ENCODE measurements around the gene OTUD3. TPM values are rescaled to one million over a fixed set of nuclear protein-coding genes. Genes with fewer than 3 reads are reported as not detected.
A peak's percentile ranks its signal among the peaks of the same experiment; 100 is the strongest.
"Not testable (repeated sequence)": the region's sequence is repeated elsewhere in the genome, so short reads cannot be mapped to it uniquely, and the experiment has no call there.

Gene OTUD3
- polyA plus RNA-seq, 6 donors from 2014 or later: 0.74 to 3.6 (median 2.0) TPM

DNA sequence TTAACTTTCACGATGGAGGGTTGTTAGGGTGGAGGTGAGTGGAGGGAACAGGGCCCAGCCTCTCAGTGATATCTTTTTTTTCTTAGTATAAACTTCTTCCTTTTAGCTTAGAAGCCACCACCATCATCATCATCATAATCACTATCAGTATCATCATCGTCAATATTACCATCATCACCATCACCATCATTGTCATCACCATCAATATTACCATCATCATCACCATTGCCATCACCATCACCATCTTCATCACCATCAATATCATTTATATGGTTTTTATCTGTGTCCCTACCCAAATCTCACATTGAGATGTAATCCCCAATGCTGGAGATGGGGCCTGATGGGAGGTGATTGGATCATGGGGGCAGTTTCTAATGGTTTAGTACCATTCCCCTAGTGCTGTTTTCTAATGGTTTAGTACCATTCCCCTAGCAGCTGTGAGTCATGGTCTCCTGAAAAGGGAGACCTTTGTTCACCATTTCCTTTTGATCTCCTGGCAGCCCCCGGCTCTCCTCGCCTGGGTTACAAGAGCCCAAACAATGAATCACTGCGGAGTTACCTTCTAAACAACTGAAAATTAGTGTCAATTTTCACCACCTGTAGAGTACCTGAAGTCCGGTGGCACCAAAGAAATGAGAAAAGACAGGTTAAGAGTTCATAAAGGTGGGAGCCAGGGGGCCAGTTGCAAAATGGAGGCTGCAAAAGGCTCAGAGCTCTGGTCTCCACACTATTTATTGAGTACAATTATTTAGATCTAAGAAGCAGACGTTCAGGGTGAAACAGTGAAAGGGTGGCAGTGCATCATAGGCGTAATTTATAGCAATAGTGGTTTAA, 44.3 kb downstream of the OTUD3 start:
- Mint-ChIP-seq H3K4me1 (no peaks in the 10 kb centered on the region), H3K36me3 (peaks cover under 1 to 11% of the 10 kb centered on the region in 2 donors), H3K4me3 (no peak overlapping the region), H3K9me3 (peaks cover 3 to 26% (median 19%) of the 10 kb centered on the region in 7 donors), H3K27ac (no peak overlapping the region), H3K27me3 (peaks cover 0 to 18% (median 9%) of the 10 kb centered on the region in 3 donors)
- no peak for DNase-seq
- ATAC-seq (ENCODE audit: low read depth in 2 of 2): no peak

- Mint-ChIP-seq H3K36me3 (peaks cover 6 to 11% of the 10 kb centered on the region in 2 donors), H3K27me3 (peaks cover 0 to 22% (median 9%) of the 10 kb centered on the region in 3 donors), H3K9me3 (peaks cover 8 to 32% (median 25%) of the 10 kb centered on the region in 7 donors)
- not testable (repeated sequence) for H3K4me1 Mint-ChIP-seq; H3K27ac Mint-ChIP-seq; DNase-seq; H3K4me3 Mint-ChIP-seq; ATAC-seq (ENCODE audit: low read depth in 2 of 2)
These were observed 44.9 kb downstream of the OTUD3 start for GRCh38 chr1:19927130-19927421.

GRCh38 chr1:19932866-19933265, 50.7 kb downstream of the OTUD3 start:
- H3K27ac Mint-ChIP-seq: no peak overlapping the region
- DNase-seq (no peak), ATAC-seq (ENCODE audit: low read depth in 2 of 2) (no peak)
- H3K9me3 Mint-ChIP-seq: peaks cover 15 to 44% (median 39%) of the 10 kb centered on the region in 7 donors
- H3K4me3 Mint-ChIP-seq: no peak overlapping the region
- peaks cover 17 to 20% of the 10 kb centered on the region in 2 donors for H3K36me3 Mint-ChIP-seq
- H3K27me3 Mint-ChIP-seq: peaks cover 0 to 16% (median 0%) of the 10 kb centered on the region in 3 donors
- peaks cover 0 to 9% (median 3%) of the 10 kb centered on the region in 3 donors for H3K4me1 Mint-ChIP-seq

DNA sequence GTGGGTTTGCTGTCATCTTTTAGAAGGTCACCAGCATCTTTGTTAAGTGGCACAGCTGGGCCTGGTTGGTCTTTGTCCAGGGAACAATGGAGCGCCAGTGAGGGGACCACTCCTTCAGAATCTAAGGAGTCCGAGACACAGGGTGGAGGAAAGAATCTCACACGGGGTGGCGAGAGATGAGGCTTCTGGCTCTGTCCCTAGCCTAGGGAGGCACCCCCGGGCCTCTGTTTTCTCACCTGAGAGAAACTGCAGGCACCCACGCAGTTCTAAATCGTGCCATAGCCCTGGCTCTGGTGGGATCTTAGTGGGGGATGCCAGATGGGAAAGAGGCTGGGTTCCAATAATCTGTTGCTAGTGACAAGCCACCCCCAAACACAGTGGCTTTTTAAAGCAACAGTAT, 52.1 kb downstream of the OTUD3 start:
- H3K9me3 Mint-ChIP-seq: peaks cover 15 to 40% (median 34%) of the 10 kb centered on the region in 7 donors
- peaks cover 0 to 13% (median 0%) of the 10 kb centered on the region in 3 donors for H3K27me3 Mint-ChIP-seq
- H3K4me3 Mint-ChIP-seq: no peak overlapping the region
- no peak overlapping the region for H3K27ac Mint-ChIP-seq
- peaks cover 0 to 12% (median 3%) of the 10 kb centered on the region in 3 donors for H3K4me1 Mint-ChIP-seq
- peaks cover 14 to 20% of the 10 kb centered on the region in 2 donors for H3K36me3 Mint-ChIP-seq
- DNase-seq (no peak), ATAC-seq (ENCODE audit: low read depth in 2 of 2) (no peak)

DNA sequence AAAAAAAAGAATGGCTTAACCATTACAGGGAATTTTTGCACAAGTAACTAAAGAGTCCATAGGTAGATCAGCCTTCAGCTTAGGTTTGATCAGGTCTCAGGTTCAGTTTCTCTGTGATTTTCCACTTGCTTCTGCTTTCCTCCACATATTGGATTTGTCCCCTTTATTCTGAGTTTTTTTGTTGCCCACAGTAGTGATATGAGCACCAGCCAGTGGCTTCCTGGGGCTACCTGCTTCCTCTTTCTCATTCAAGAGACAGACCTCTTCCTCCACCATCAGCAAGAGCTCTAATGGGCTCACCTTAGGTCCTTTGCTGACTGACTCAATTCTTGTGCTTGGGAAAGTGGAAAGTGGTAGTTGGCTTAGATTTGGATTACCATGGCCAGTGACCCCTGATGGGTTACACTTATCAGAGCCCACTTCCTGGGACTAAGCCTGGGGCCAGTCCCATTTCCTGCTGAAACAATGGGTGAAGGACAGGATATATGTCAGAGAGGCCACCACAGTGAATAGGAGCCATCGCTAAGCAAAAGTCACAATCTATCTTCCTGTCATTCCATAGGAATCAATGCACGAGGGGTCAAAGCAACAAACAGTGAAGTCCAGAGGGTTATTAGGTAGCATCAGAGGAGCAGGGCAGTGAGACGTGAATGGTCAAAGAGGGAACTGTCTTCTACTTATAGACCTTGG, 54.0 kb downstream of the OTUD3 start:
- H3K36me3 Mint-ChIP-seq: peaks cover 6 to 20% of the 10 kb centered on the region in 2 donors
- DNase-seq: no peak
- H3K4me3 Mint-ChIP-seq: no peak overlapping the region
- peak overlapping the region in 1 of 6 donors; percentile 89 for H3K27ac Mint-ChIP-seq
- peaks cover 12 to 25% (median 20%) of the 10 kb centered on the region in 7 donors for H3K9me3 Mint-ChIP-seq
- ATAC-seq (ENCODE audit: low read depth in 2 of 2): peak in 1 of 2 donors; percentile 43
- peaks cover 0 to 12% (median 3%) of the 10 kb centered on the region in 3 donors for H3K4me1 Mint-ChIP-seq
- H3K27me3 Mint-ChIP-seq: peaks cover 0 to 10% (median 8%) of the 10 kb centered on the region in 3 donors

DNA sequence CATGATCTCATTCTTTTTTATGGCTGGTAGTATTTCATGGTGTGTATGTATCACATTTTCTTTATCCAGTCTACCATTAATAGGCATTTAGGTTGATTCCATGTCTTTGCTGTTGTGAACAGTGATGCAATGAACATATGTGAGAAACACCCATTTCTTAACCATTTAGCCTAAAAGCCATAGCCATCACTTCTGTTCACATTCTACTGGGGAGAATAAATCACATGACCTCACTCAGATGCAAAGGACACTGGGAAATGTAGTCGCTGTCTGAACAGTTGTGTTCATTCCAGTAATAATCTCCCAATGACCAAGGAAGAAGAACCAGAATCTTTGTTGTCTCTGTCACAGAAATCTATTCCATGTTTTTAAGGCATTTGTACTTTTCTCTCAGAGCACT, 56.3 kb downstream of the OTUD3 start:
- peaks cover 0 to 5% (median 3%) of the 10 kb centered on the region in 7 donors for H3K9me3 Mint-ChIP-seq
- no peak for ATAC-seq (ENCODE audit: low read depth in 2 of 2)
- peaks cover 0 to 12% (median 3%) of the 10 kb centered on the region in 3 donors for H3K4me1 Mint-ChIP-seq
- no peak for DNase-seq
- H3K4me3 Mint-ChIP-seq: no peak overlapping the region
- no peak overlapping the region for H3K27ac Mint-ChIP-seq
- peaks cover 0 to under 1% of the 10 kb centered on the region in 2 donors for H3K36me3 Mint-ChIP-seq
- H3K27me3 Mint-ChIP-seq: peaks cover 0 to 8% (median 7%) of the 10 kb centered on the region in 3 donors

DNA sequence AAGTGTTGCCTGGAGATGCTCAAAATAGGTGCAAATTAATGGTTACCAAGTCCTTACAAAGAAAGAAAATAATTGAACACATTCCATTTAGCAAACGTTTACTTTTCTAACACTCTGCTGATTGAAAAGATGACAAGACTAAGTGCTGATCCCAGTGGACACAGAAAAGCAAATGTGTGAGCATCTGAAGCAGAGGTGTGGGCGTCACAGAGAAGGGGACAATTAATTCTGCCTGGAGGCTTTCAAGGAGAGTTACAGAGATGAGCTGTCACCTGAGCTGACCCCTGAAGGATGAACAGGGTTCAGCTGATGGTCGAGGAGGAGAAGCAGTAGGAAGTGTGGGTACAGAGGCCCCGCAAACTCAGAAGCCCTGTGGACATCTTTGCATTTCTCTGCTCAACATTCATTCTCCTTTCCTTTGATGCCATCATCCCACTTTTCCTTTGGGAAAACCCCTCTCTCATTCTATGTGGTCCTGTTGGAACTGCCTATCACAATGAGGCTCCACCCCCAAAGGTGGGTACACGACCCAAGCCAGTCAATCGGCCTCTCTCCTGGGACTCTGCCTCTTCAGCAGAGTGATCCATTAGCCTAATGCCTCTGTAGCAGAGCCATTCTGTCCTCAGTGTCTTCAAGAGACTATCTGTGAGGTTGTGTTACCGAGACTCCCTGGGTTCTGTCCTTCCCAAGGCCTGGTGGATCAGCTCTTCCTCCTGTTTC, 58.5 kb downstream of the OTUD3 start:
- H3K27me3 Mint-ChIP-seq: peaks cover 16 to 21% (median 20%) of the 10 kb centered on the region in 3 donors
- peaks cover 0 to 4% (median 0%) of the 10 kb centered on the region in 7 donors for H3K9me3 Mint-ChIP-seq
- peak overlapping the region in 1 of 6 donors; percentile 68 for H3K27ac Mint-ChIP-seq
- ATAC-seq (ENCODE audit: low read depth in 2 of 2): no peak
- H3K4me3 Mint-ChIP-seq: no peak overlapping the region
- DNase-seq: no peak
- peaks cover 0 to 11% (median 3%) of the 10 kb centered on the region in 3 donors for H3K4me1 Mint-ChIP-seq
- no peaks in the 10 kb centered on the region for H3K36me3 Mint-ChIP-seq

DNA sequence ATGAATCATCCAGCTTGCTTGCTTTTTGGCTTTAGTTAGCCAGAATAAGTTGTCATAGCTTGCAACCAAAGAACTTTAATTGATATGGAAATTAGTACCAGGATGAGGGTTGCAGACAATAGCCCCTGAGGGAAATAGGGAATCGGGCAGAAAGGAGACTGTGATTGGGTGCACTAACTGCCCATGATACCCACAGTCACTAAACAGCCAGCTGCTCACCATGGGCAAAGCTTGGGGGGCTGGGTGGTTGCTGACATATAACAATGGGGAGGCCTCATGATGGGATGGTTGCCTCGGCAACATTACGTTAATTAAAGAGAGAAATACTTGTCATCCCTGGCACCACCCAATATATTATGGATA, 59.0 kb downstream of the OTUD3 start:
- ATAC-seq (ENCODE audit: low read depth in 2 of 2) (no peak), DNase-seq (no peak)
- H3K4me3 Mint-ChIP-seq: no peak overlapping the region
- peaks cover 0 to 6% (median 2%) of the 10 kb centered on the region in 3 donors for H3K4me1 Mint-ChIP-seq
- peaks cover 0 to 4% (median 0%) of the 10 kb centered on the region in 7 donors for H3K9me3 Mint-ChIP-seq
- H3K27me3 Mint-ChIP-seq: peaks cover 18 to 26% (median 25%) of the 10 kb centered on the region in 3 donors
- H3K36me3 Mint-ChIP-seq: no peaks in the 10 kb centered on the region
- no peak overlapping the region for H3K27ac Mint-ChIP-seq

DNA sequence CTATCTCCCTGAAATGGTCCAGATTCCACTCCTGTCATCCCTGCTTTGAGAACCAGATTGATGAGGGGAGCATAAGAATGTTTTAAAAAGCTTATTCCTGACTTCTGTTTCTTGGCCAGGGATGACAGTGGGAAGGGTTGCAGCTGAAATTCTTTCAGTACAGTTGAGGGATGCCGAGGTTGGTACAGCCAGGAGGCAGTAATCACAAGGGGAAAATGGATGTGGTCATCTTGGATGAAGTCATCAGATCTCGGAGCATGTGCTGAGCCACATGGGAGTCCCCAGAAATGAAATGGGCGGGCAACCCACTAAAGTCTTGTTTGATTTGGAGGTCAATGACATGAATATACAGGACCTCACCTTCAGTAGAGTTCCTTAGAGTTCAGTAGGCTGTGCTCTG, 59.9 kb downstream of the OTUD3 start:
- H3K9me3 Mint-ChIP-seq: peaks cover 0 to 4% (median 0%) of the 10 kb centered on the region in 7 donors
- peaks cover 0 to 3% (median 0%) of the 10 kb centered on the region in 3 donors for H3K4me1 Mint-ChIP-seq
- no peak overlapping the region for H3K27ac Mint-ChIP-seq
- peaks cover 25 to 34% (median 30%) of the 10 kb centered on the region in 3 donors for H3K27me3 Mint-ChIP-seq
- DNase-seq (no peak), ATAC-seq (ENCODE audit: low read depth in 2 of 2) (no peak)
- H3K36me3 Mint-ChIP-seq: no peaks in the 10 kb centered on the region
- H3K4me3 Mint-ChIP-seq: no peak overlapping the region

GRCh38 chr1:19942657-19943056, 60.5 kb downstream of the OTUD3 start:
- peaks cover 25 to 35% (median 30%) of the 10 kb centered on the region in 3 donors for H3K27me3 Mint-ChIP-seq
- peaks cover 0 to 4% (median 0%) of the 10 kb centered on the region in 7 donors for H3K9me3 Mint-ChIP-seq
- DNase-seq (no peak), ATAC-seq (ENCODE audit: low read depth in 2 of 2) (no peak)
- peaks cover 0 to 3% (median 0%) of the 10 kb centered on the region in 3 donors for H3K4me1 Mint-ChIP-seq
- H3K27ac Mint-ChIP-seq: no peak overlapping the region
- H3K4me3 Mint-ChIP-seq: no peak overlapping the region
- no peaks in the 10 kb centered on the region for H3K36me3 Mint-ChIP-seq

- DNase-seq (no peak), ATAC-seq (ENCODE audit: low read depth in 2 of 2) (no peak)
- Mint-ChIP-seq H3K36me3 (no peaks in the 10 kb centered on the region), H3K27me3 (peaks cover 30 to 41% (median 35%) of the 10 kb centered on the region in 3 donors), H3K4me1 (no peaks in the 10 kb centered on the region), H3K4me3 (no peak overlapping the region), H3K9me3 (peaks cover 0 to 4% (median 0%) of the 10 kb centered on the region in 7 donors), H3K27ac (no peak overlapping the region)
These were observed 63.7 kb downstream of the OTUD3 start for GRCh38 chr1:19945914-19946313.

DNA sequence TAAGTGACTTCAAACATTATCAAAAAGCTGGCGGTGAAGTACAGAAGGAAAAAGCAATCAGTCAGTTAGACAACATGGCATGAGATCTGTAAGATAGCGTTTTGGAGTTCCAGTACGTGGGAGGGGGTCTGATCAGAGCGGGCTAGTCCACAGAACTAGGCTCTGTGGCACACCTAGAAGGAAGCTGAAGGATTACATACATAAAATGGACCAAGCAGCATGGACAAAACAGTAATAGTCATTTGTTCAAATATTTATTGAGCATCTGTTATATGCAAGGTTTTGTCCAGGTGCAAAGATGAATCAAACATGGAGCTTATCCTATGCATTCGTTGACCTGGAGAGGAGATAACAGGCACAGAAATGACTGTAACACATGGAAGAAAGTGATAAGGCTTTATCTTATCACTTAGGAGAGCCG, 64.1 kb downstream of the OTUD3 start:
- no peak overlapping the region for H3K27ac Mint-ChIP-seq
- no peak for ATAC-seq (ENCODE audit: low read depth in 2 of 2)
- no peaks in the 10 kb centered on the region for H3K36me3 Mint-ChIP-seq
- peaks cover 0 to 4% (median 0%) of the 10 kb centered on the region in 7 donors for H3K9me3 Mint-ChIP-seq
- no peaks in the 10 kb centered on the region for H3K4me1 Mint-ChIP-seq
- DNase-seq: no peak
- H3K4me3 Mint-ChIP-seq: no peak overlapping the region
- peaks cover 30 to 41% (median 30%) of the 10 kb centered on the region in 3 donors for H3K27me3 Mint-ChIP-seq

DNA sequence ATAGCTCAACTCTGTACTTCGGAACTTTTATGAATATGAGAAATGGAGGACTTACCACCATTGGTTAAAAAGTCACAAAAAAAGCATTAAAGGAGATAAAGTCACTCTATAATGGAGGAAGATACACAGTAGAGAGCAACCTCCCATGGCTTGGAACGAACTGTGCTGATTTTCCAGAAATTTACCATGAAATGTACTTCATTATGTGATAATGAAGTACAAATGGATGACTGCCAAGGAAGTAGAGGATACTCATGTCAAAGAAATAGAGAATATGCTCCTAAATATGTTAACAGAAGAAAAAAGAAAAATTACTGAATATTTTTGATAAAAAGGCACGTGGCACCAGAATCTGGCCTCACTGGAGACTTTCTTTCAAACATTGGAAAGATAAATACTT, 64.8 kb downstream of the OTUD3 start:
- DNase-seq (no peak), ATAC-seq (ENCODE audit: low read depth in 2 of 2) (no peak)
- Mint-ChIP-seq H3K27ac (no peak overlapping the region), H3K27me3 (peaks cover 30 to 42% (median 34%) of the 10 kb centered on the region in 3 donors), H3K9me3 (peaks cover 0 to 4% (median 0%) of the 10 kb centered on the region in 7 donors), H3K36me3 (no peaks in the 10 kb centered on the region), H3K4me1 (no peaks in the 10 kb centered on the region), H3K4me3 (no peak overlapping the region)

Data from naive B cell (primary cell).